IMR-90 (cell line): ENCODE measurements around the gene VMO1. TPM values are rescaled to one million over a fixed set of nuclear protein-coding genes. Genes with fewer than 3 reads are reported as not detected.

Experiments
- ATAC-seq: fragments of 200-7000 bp; cut with Tn5 transposase; 2 replicates; pipeline ENCODE4 v1.9.1; 2020; ENCODE audit warnings: low read depth, mild to moderate bottlenecking, moderate library complexity
- BruUV-seq: library from RNA; stranded (reverse); fragments of 400-500 nt; replicated peaks from 2 replicates; lab custom pipeline; 2021; lab: Mats Ljungman, UMichigan
- CTCF ChIA-PET: fragments of 300-600 bp; formaldehyde crosslinking; extraction: SDS; loops from one replicate; lab custom pipeline; 2021; ENCODE audit warnings: antibody characterized with exemption; lab: Yijun Ruan, JAX
- POLR2A ChIA-PET: fragments of 300-600 bp; sonication (Branson Sonifier 250); formaldehyde crosslinking; loops from one replicate; lab custom pipeline; 2022; ENCODE audit warnings: antibody characterized with exemption; ENCODE audit not compliant: unreplicated experiment; lab: Charles Lee
- DNase-seq: peaks from one replicate; pipeline ENCODE4 v3.0.0; 2013
- H2AFZ ChIP-seq: replicated peaks from 2 replicates; pipeline ENCODE3; 2013; ENCODE audit warnings: low read length, mild to moderate bottlenecking; ENCODE audit not compliant: poor library complexity
- H2AK5ac ChIP-seq: 2 replicates; pipeline ENCODE4 v1.6.1; 2013; ENCODE audit warnings: low read depth, low read length, inconsistent platforms
- H2AK9ac ChIP-seq: replicated peaks from 2 replicates; pipeline ENCODE3; 2013; ENCODE audit warnings: mild to moderate bottlenecking, low read depth, low read length, moderate library complexity; ENCODE audit not compliant: poor library complexity
- H2BK120ac ChIP-seq: 2 replicates; pipeline ENCODE4 v1.6.1; 2013; ENCODE audit warnings: low read depth, low read length, inconsistent platforms
- H2BK15ac ChIP-seq: 3 replicates; pipeline ENCODE4 v1.6.1; 2013; ENCODE audit warnings: low read depth, low read length, inconsistent platforms
- H2BK20ac ChIP-seq: 2 replicates; pipeline ENCODE4 v1.6.1; 2013; ENCODE audit warnings: low read depth, mild to moderate bottlenecking, inconsistent platforms, low read length, moderate library complexity
- H2BK5ac ChIP-seq: 2 replicates; pipeline ENCODE4 v1.6.1; 2013; ENCODE audit warnings: mild to moderate bottlenecking, low read depth, low read length, inconsistent platforms; ENCODE audit not compliant: poor library complexity, severe bottlenecking
- H3K14ac ChIP-seq: replicated peaks from 2 replicates; pipeline ENCODE4 v1.6.1; 2013; ENCODE audit warnings: low read depth, low read length, inconsistent platforms
- H3K18ac ChIP-seq: 2 replicates; pipeline ENCODE4 v1.6.1; 2013; ENCODE audit warnings: low read depth, low read length, control low read depth
- H3K23ac ChIP-seq: 2 replicates; pipeline ENCODE4 v1.6.1; 2013; ENCODE audit warnings: low read depth, low read length, inconsistent platforms
- H3K27ac ChIP-seq: 2 replicates; pipeline ENCODE4 v1.5.1; 2013; ENCODE audit warnings: mild to moderate bottlenecking, control low read depth, low read length; ENCODE audit not compliant: insufficient read depth
- H3K27me3 ChIP-seq: 2 replicates; pipeline ENCODE4 v1.6.1; 2013; ENCODE audit warnings: low read length; ENCODE audit not compliant: control insufficient read depth, insufficient read depth
- H3K36me3 ChIP-seq: 2 replicates; pipeline ENCODE4 v1.6.1; 2013; ENCODE audit warnings: low read length, mixed read lengths; ENCODE audit not compliant: control insufficient read depth, insufficient read depth
- H3K4ac ChIP-seq: 2 replicates; pipeline ENCODE4 v1.6.1; 2013; ENCODE audit warnings: low read depth, low read length, inconsistent platforms
- H3K4me1 ChIP-seq: 2 replicates; pipeline ENCODE4 v1.6.1; 2013; ENCODE audit warnings: low read length, mixed read lengths; ENCODE audit not compliant: control insufficient read depth, insufficient read depth
- H3K4me2 ChIP-seq: 2 replicates; pipeline ENCODE4 v1.6.1; 2013; ENCODE audit warnings: low read depth, mild to moderate bottlenecking, control low read depth, low read length, moderate library complexity
- H3K4me3 ChIP-seq: 2 replicates; pipeline ENCODE4 v1.5.1; 2013; ENCODE audit warnings: low read depth, mild to moderate bottlenecking, control low read depth, low read length, moderate library complexity; ENCODE audit not compliant: insufficient read depth
- H3K56ac ChIP-seq: 2 replicates; pipeline ENCODE4 v1.6.1; 2013; ENCODE audit warnings: low read length, inconsistent platforms; ENCODE audit not compliant: insufficient read depth; ENCODE audit errors: extremely low read depth
- H3K79me1 ChIP-seq, 2 experiments: 2 replicates each; pipeline ENCODE4 v1.6.1; 2013; ENCODE audit warnings: low read length in 2 of 2, inconsistent platforms in 1 of 2, low read depth in 1 of 2
- H3K9ac ChIP-seq: 2 replicates; pipeline ENCODE4 v1.6.1; 2013; ENCODE audit warnings: low read depth, low read length, control low read depth
- H3K9me1 ChIP-seq: 2 replicates; pipeline ENCODE4 v1.6.1; 2013; ENCODE audit warnings: low read length, inconsistent platforms; ENCODE audit not compliant: insufficient read depth
- H3K9me3 ChIP-seq: 2 replicates; pipeline ENCODE4 v1.6.1; 2013; ENCODE audit warnings: low read length; ENCODE audit not compliant: control insufficient read depth, insufficient read depth
- H4K20me1 ChIP-seq: 2 replicates; pipeline ENCODE4 v1.6.1; 2013; ENCODE audit warnings: low read length, inconsistent platforms; ENCODE audit not compliant: insufficient read depth
- H4K5ac ChIP-seq: 2 replicates; pipeline ENCODE4 v1.6.1; 2013; ENCODE audit warnings: mild to moderate bottlenecking, low read depth, low read length, control low read depth
- H4K8ac ChIP-seq, 2 experiments: 2 replicates each; pipeline ENCODE4 v1.6.1; 2013; ENCODE audit warnings: low read depth in 2 of 2, low read length in 2 of 2, control low read depth in 1 of 2, inconsistent platforms in 1 of 2
- H4K91ac ChIP-seq: 2 replicates; pipeline ENCODE4 v1.6.1; 2013; ENCODE audit warnings: low read depth, low read length, inconsistent platforms; ENCODE audit not compliant: insufficient read depth
- BHLHE40 ChIP-seq: fragments of 150-350 bp; IDR thresholded peaks from 2 replicates; pipeline ENCODE4 v1.6.1; 2016; ENCODE audit warnings: mild to moderate bottlenecking, low read depth, low read length
- CEBPB ChIP-seq: IDR thresholded peaks from 2 replicates; pipeline ENCODE4 v1.6.1; 2012; ENCODE audit warnings: low read depth, low read length, improper control_type of control experiment
- CHD1 ChIP-seq: IDR thresholded peaks from 2 replicates; pipeline ENCODE4 v1.6.1; 2012; ENCODE audit warnings: low read depth, low read length, improper control_type of control experiment
- ELK1 ChIP-seq: fragments of 150-350 bp; IDR thresholded peaks from 2 replicates; pipeline ENCODE4 v1.6.1; 2016; ENCODE audit warnings: low read depth, mild to moderate bottlenecking, low read length, moderate library complexity, borderline replicate concordance
- FOS ChIP-seq: fragments of 150-350 bp; IDR thresholded peaks from 2 replicates; pipeline ENCODE4 v1.6.1; 2016; ENCODE audit warnings: low read depth, low read length
- MAFK ChIP-seq: IDR thresholded peaks from 2 replicates; pipeline ENCODE4 v1.6.1; 2012; ENCODE audit warnings: low read depth, low read length, improper control_type of control experiment
- MAZ ChIP-seq: IDR thresholded peaks from 2 replicates; pipeline ENCODE4 v1.6.1; 2012; ENCODE audit warnings: low read depth, mild to moderate bottlenecking, low read length, improper control_type of control experiment, moderate library complexity, borderline replicate concordance
- MXI1 ChIP-seq: IDR thresholded peaks from 2 replicates; pipeline ENCODE4 v1.6.1; 2012; ENCODE audit warnings: low read depth, mild to moderate bottlenecking, low read length, moderate library complexity, borderline replicate concordance
- NFE2L2 ChIP-seq: fragments of 150-350 bp; IDR thresholded peaks from 2 replicates; pipeline ENCODE4 v1.6.1; 2016; ENCODE audit warnings: low read depth, mild to moderate bottlenecking, low read length
- POLR2A ChIP-seq: IDR thresholded peaks from 2 replicates; pipeline ENCODE4 v1.6.1; 2012; ENCODE audit warnings: mild to moderate bottlenecking, low read depth, low read length
- RAD21 ChIP-seq: IDR thresholded peaks from 2 replicates; pipeline ENCODE4 v1.6.1; 2012; ENCODE audit warnings: low read length, improper control_type of control experiment
- RCOR1 ChIP-seq: IDR thresholded peaks from 2 replicates; pipeline ENCODE4 v1.6.1; 2012; ENCODE audit warnings: mild to moderate bottlenecking, low read length, improper control_type of control experiment; ENCODE audit not compliant: insufficient replicate concordance
- SMC3 ChIP-seq: fragments of 150-350 bp; IDR thresholded peaks from 2 replicates; pipeline ENCODE4 v1.6.1; 2016; ENCODE audit warnings: low read depth, mild to moderate bottlenecking, antibody characterized with exemption, low read length, moderate library complexity
- USF2 ChIP-seq: fragments of 150-350 bp; IDR thresholded peaks from 2 replicates; pipeline ENCODE4 v1.6.1; 2017; ENCODE audit warnings: mild to moderate bottlenecking, antibody characterized with exemption, low read length, low read depth
- WGBS, 2 experiments: methylation state at CpG; one replicate each; pipeline versions ENCODE4 v1.1.5 to v1.1.7; 2013; ENCODE audit warnings: missing lambda C conversion rate in 2 of 2; ENCODE audit not compliant: insufficient read length in 1 of 2; ENCODE audit errors: extremely low coverage in 2 of 2; 5-methylcytosine and 5-hydroxymethylcytosine counted together
- dilution Hi-C: fragments of 300-500 bp; cut with HindIII; formaldehyde crosslinking; loops from one replicate; pipeline ENCODE4 v1.14.3; 2018; ENCODE audit warnings: low sequenced_read_pairs; ENCODE audit not compliant: unreplicated experiment
- in situ Hi-C: fragments of 300-500 bp; cut with MboI; formaldehyde crosslinking; loops from 3 replicates; pipeline ENCODE4 v1.14.3; 2019; ENCODE audit warnings: low sequenced_read_pairs, inconsistent platforms, mixed read lengths
- intact Hi-C: fragments of 100-400 bp; cut with micrococcal nuclease; formaldehyde crosslinking; loops from 2 replicates; pipeline ENCODE4 v1.10.0; 2022
- polyA plus RNA-seq, 3 experiments: library from polyadenylated mRNA; depleted of rRNA; stranded (reverse); fragments of >200 nt; gene quantifications; 2 replicates each; pipeline ENCODE4 v1.2.3, GENCODE V29; 2012; ENCODE audit warnings: low replicate concordance in 1 of 3
- total RNA-seq: library from RNA; depleted of rRNA; stranded (reverse); fragments of >200 nt; gene quantifications from 2 replicates; pipeline ENCODE4 v1.2.3, GENCODE V29; 2012

Gene VMO1
- total and polyA plus RNA-seq, 2 of the 4 experiments (the other 2 are of a cell fraction) = 0.14 TPM; not detected in 1

- WGBS, 2 experiments = 87% methylated on average over 5 of the region's 12 CpGs; no CpG with 5 or more reads in 1 of the 2 experiments
These were observed 32.1 kb upstream of the VMO1 start for GRCh38 chr17:4818276-4818675.

More at GRCh38 chr17:4818276-4818675, 32.1 kb upstream of the VMO1 start:
- Histone ChIP-seq H3K27me3 (no peaks in the 10 kb centered on the region), H2AK9ac (no peak overlapping the region), H2AK5ac (no peak overlapping the region), H4K5ac (no peak overlapping the region), H3K4me2 (no peak overlapping the region), H2BK20ac (no peak overlapping the region), H4K20me1 (peaks cover 8% of the 10 kb centered on the region; the same call in 1 of the 2 replicates), H3K14ac (no peak overlapping the region), H3K36me3 (peaks cover 52% of the 10 kb centered on the region), H3K9ac (no peak overlapping the region), H3K9me1 (0 out of 2 replicates have a peak, but pooled peaks cover 4% of the 10 kb centered on the region), H3K79me1 (no peaks in the 10 kb centered on the region), H4K91ac (no peak overlapping the region), H3K4me3 (no peak overlapping the region), H3K4me1 (no peaks in the 10 kb centered on the region), H2AFZ (no peak overlapping the region), H3K23ac (no peak overlapping the region), H3K18ac (no peak overlapping the region), H2BK120ac (no peak overlapping the region), H3K4ac (no peak overlapping the region), H3K27ac (no peak overlapping the region), H3K9me3 (no peaks in the 10 kb centered on the region), H2BK15ac (no peak overlapping the region), H2BK5ac (no peak overlapping the region), H3K56ac (no peak overlapping the region), H4K8ac (no peak overlapping the region)
- in situ Hi-C loops = no loop called here
- TF ChIP-seq SMC3 = no peak
- no peak for TF ChIP-seq MXI1
- no peak for TF ChIP-seq MAZ
- TF ChIP-seq CHD1 = no peak
- TF ChIP-seq RAD21 = no peak
- no peak for TF ChIP-seq MAFK
- no peak for TF ChIP-seq NFE2L2
- no peak for TF ChIP-seq ELK1
- TF ChIP-seq RCOR1 = no peak
- TF ChIP-seq FOS = no peak
- no peak for TF ChIP-seq USF2
- no peak for TF ChIP-seq CEBPB
- TF ChIP-seq POLR2A = no peak
- TF ChIP-seq BHLHE40 = no peak
- no TSS peak for BruUV-seq
- ChIA-PET CTCF (no interaction called here), POLR2A (no interaction called here)
- dilution Hi-C loops = no loop called here
- intact Hi-C loops = no loop called here
- no peak for DNase-seq
- no peak for ATAC-seq
